Activated T-helper 17 cell treated with anti-CD3 and anti-CD28 coated beads, Interleukin-2, amount 50 U/mL, for 72 hours (primary cell): ENCODE data around the gene SLCO2A1. TPM values are rescaled to one million over a fixed set of nuclear protein-coding genes. Genes with fewer than 3 reads are reported as not detected.

Experiments used
- ATAC-seq: fragments of 150-1000 bp; cut with Tn5 transposase; replicated peaks from 2 replicates; pipeline ENCODE4 v1.10.0; 2021; ENCODE audit warnings: mild to moderate bottlenecking, moderate library complexity
- H3K27ac Mint-ChIP-seq: one replicate; pipeline ENCODE4 v1.8.0; 2022; ENCODE audit warnings: mixed read lengths
- H3K27me3 Mint-ChIP-seq: one replicate; pipeline ENCODE4 v1.8.0; 2022; ENCODE audit warnings: mixed read lengths
- H3K36me3 Mint-ChIP-seq: one replicate; pipeline ENCODE4 v1.8.0; 2022; ENCODE audit warnings: low read depth, mild to moderate bottlenecking, mixed read lengths
- H3K4me1 Mint-ChIP-seq: one replicate; pipeline ENCODE4 v1.8.0; 2022; ENCODE audit warnings: mixed read lengths
- H3K4me3 Mint-ChIP-seq: one replicate; pipeline ENCODE4 v1.8.0; 2022; ENCODE audit warnings: mild to moderate bottlenecking, mixed read lengths
- H3K9me3 Mint-ChIP-seq: one replicate; pipeline ENCODE4 v1.8.0; 2022; ENCODE audit warnings: mixed read lengths
- total RNA-seq, 2 donors: library from RNA; stranded (reverse); gene quantifications; one replicate each; pipeline ENCODE4 v1.2.3, GENCODE V29; 2022

Gene SLCO2A1
- total RNA-seq, 2 donors from 2014 or later: not detected

GRCh38 chr3:133897547-133897946, 132.2 kb downstream of the SLCO2A1 start:
- Mint-ChIP-seq H3K9me3 (no peaks in the 10 kb centered on the region), H3K36me3 (no peaks in the 10 kb centered on the region), H3K4me3 (no peak overlapping the region), H3K27me3 (peaks cover 30% of the 10 kb centered on the region), H3K4me1 (no peaks in the 10 kb centered on the region), H3K27ac (no peak overlapping the region)
- ATAC-seq: no peak

GRCh38 chr3:133896002-133896761, 133.5 kb downstream of the SLCO2A1 start:
- no peak overlapping the region for H3K27ac Mint-ChIP-seq
- H3K27me3 Mint-ChIP-seq: peaks cover 28% of the 10 kb centered on the region
- no peaks in the 10 kb centered on the region for H3K9me3 Mint-ChIP-seq
- no peaks in the 10 kb centered on the region for H3K36me3 Mint-ChIP-seq
- H3K4me3 Mint-ChIP-seq: peak overlapping the region; percentile 49
- H3K4me1 Mint-ChIP-seq: no peaks in the 10 kb centered on the region
- ATAC-seq: no peak

- H3K27ac Mint-ChIP-seq: no peak within 1 kb of the TSS
- H3K4me3 Mint-ChIP-seq: peak within 1 kb of the TSS; percentile 49
- no peaks in the 10 kb centered on the region for H3K4me1 Mint-ChIP-seq
- peak; percentile 63 for ATAC-seq
- peaks cover 32% of the 10 kb centered on the region for H3K27me3 Mint-ChIP-seq
- H3K36me3 Mint-ChIP-seq: no peaks in the 10 kb centered on the region
- H3K9me3 Mint-ChIP-seq: no peaks in the 10 kb centered on the region
Measured at GRCh38 chr3:133895208-133896001, 134.3 kb downstream of the SLCO2A1 start, which contains the start of gene RAB6B. Gene RAB6B, minus strand, starts transcription at chr3:133895882. Its CDS starts 416 bp downstream, at chr3:133895466.

GRCh38 chr3:133894353-133895207, 135.1 kb downstream of the SLCO2A1 start:
- no peak overlapping the region for H3K27ac Mint-ChIP-seq
- peak overlapping the region; percentile 34 for H3K4me3 Mint-ChIP-seq
- ATAC-seq: no peak
- H3K4me1 Mint-ChIP-seq: no peaks in the 10 kb centered on the region
- no peaks in the 10 kb centered on the region for H3K36me3 Mint-ChIP-seq
- H3K27me3 Mint-ChIP-seq: peaks cover 32% of the 10 kb centered on the region
- no peaks in the 10 kb centered on the region for H3K9me3 Mint-ChIP-seq

GRCh38 chr3:133893683-133894352, 135.9 kb downstream of the SLCO2A1 start:
- Mint-ChIP-seq H3K4me3 (no peak overlapping the region), H3K4me1 (no peaks in the 10 kb centered on the region), H3K27ac (no peak overlapping the region), H3K9me3 (no peaks in the 10 kb centered on the region), H3K27me3 (peaks cover 32% of the 10 kb centered on the region), H3K36me3 (no peaks in the 10 kb centered on the region)
- no peak for ATAC-seq

GRCh38 chr3:133892541-133893231, 137.0 kb downstream of the SLCO2A1 start:
- Mint-ChIP-seq H3K27me3 (peaks cover 28% of the 10 kb centered on the region), H3K9me3 (no peaks in the 10 kb centered on the region), H3K36me3 (no peaks in the 10 kb centered on the region), H3K27ac (no peak overlapping the region), H3K4me1 (no peaks in the 10 kb centered on the region), H3K4me3 (no peak overlapping the region)
- ATAC-seq: no peak

GRCh38 chr3:133891662-133892378, 137.9 kb downstream of the SLCO2A1 start:
- no peaks in the 10 kb centered on the region for H3K36me3 Mint-ChIP-seq
- no peaks in the 10 kb centered on the region for H3K4me1 Mint-ChIP-seq
- H3K27me3 Mint-ChIP-seq: peaks cover 21% of the 10 kb centered on the region
- H3K4me3 Mint-ChIP-seq: no peak overlapping the region
- no peak for ATAC-seq
- H3K27ac Mint-ChIP-seq: no peak overlapping the region
- H3K9me3 Mint-ChIP-seq: no peaks in the 10 kb centered on the region

- ATAC-seq: no peak
- Mint-ChIP-seq H3K27ac (no peak overlapping the region), H3K4me3 (no peak overlapping the region), H3K36me3 (no peaks in the 10 kb centered on the region), H3K27me3 (peaks cover 16% of the 10 kb centered on the region), H3K9me3 (no peaks in the 10 kb centered on the region), H3K4me1 (no peaks in the 10 kb centered on the region)
Measured at GRCh38 chr3:133890972-133891644, 138.6 kb downstream of the SLCO2A1 start.

GRCh38 chr3:133890037-133890436, 139.7 kb downstream of the SLCO2A1 start:
- H3K4me1 Mint-ChIP-seq: no peaks in the 10 kb centered on the region
- H3K36me3 Mint-ChIP-seq: no peaks in the 10 kb centered on the region

GRCh38 chr3:133888726-133889340, 140.9 kb downstream of the SLCO2A1 start:
- Mint-ChIP-seq H3K36me3 (no peaks in the 10 kb centered on the region), H3K4me3 (no peak overlapping the region), H3K27ac (no peak overlapping the region), H3K9me3 (no peaks in the 10 kb centered on the region), H3K4me1 (no peaks in the 10 kb centered on the region), H3K27me3 (peaks cover 16% of the 10 kb centered on the region)
- no peak for ATAC-seq

More at GRCh38 chr3:133890037-133890436, 139.7 kb downstream of the SLCO2A1 start:
- H3K27ac Mint-ChIP-seq: no peak overlapping the region
- peaks cover 17% of the 10 kb centered on the region for H3K27me3 Mint-ChIP-seq
- ATAC-seq: no peak
- no peaks in the 10 kb centered on the region for H3K9me3 Mint-ChIP-seq
- H3K4me3 Mint-ChIP-seq: no peak overlapping the region

- no peak overlapping the region for H3K27ac Mint-ChIP-seq
- peaks cover 11% of the 10 kb centered on the region for H3K27me3 Mint-ChIP-seq
- H3K9me3 Mint-ChIP-seq: no peaks in the 10 kb centered on the region
Measured at GRCh38 chr3:133887803-133888703, 141.7 kb downstream of the SLCO2A1 start.

More at GRCh38 chr3:133887803-133888703, 141.7 kb downstream of the SLCO2A1 start:
- Mint-ChIP-seq H3K36me3 (no peaks in the 10 kb centered on the region), H3K4me3 (no peak overlapping the region), H3K4me1 (no peaks in the 10 kb centered on the region)
- ATAC-seq: no peak
